ENCODE measurements around the gene ZNF20. TPM values are rescaled to one million over a fixed set of nuclear protein-coding genes. Genes with fewer than 3 reads are reported as not detected.
"Not testable (repeated sequence)": the region's sequence is repeated elsewhere in the genome, so short reads cannot be mapped to it uniquely, and the experiment has no call there.

ZNF20 gene
- total RNA-seq, 1 donor from 2014 or later: 3.2 TPM

DNA sequence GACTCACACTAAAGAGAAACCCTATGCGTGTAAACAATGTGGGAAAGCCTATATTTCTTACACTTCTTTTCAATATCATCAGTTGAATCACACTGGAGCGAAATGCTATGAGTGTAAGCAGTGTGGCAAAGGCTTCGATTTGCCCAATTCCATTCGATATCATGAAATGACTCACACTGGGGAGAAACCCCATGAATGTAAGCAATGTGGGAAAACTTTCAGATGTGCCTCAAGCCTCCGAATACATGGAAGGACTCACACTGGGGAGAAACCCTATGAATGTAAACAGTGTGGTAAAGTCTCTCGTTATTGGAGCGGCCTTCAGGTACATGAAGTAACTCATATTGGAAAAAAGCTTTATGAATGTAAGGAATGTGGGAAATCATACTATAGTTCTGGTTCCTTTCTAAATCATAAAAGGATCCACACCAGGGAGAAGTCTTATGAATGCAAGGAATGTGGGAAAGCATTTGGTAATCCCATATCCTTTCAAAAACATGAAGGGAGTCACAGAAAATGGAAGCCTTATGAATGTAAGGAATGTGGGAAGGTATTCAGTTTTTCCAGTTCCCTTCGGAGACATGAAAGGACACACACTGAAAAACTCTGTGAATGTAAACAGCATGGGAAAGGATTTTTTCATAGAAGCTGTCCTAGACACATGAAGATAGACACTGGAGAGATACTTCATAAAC, 28.1 kb downstream of the ZNF20 start:
- TF ChIP-seq, protein P1, sequence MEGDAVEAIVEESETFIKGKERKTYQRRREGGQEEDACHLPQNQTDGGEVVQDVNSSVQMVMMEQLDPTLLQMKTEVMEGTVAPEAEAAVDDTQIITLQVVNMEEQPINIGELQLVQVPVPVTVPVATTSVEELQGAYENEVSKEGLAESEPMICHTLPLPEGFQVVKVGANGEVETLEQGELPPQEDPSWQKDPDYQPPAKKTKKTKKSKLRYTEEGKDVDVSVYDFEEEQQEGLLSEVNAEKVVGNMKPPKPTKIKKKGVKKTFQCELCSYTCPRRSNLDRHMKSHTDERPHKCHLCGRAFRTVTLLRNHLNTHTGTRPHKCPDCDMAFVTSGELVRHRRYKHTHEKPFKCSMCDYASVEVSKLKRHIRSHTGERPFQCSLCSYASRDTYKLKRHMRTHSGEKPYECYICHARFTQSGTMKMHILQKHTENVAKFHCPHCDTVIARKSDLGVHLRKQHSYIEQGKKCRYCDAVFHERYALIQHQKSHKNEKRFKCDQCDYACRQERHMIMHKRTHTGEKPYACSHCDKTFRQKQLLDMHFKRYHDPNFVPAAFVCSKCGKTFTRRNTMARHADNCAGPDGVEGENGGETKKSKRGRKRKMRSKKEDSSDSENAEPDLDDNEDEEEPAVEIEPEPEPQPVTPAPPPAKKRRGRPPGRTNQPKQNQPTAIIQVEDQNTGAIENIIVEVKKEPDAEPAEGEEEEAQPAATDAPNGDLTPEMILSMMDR (IDR thresholded peaks at IDR 0.05; ENCODE audit: insufficient read depth, low read length, severe bottlenecking): no peak
- H3K4me3 ChIP-seq (ENCODE audit: low read depth, low read length): no peak overlapping the region
- DNase-seq (ENCODE audit: low read depth) (no peak), FAIRE-seq (peak; percentile 72)
- no peaks in the 10 kb centered on the region for H3K36me3 ChIP-seq (ENCODE audit: control insufficient read depth, insufficient read depth, low read length)
- no peaks in the 10 kb centered on the region for H3K27me3 ChIP-seq (ENCODE audit: control insufficient read depth, insufficient read depth, low read length)

DNA sequence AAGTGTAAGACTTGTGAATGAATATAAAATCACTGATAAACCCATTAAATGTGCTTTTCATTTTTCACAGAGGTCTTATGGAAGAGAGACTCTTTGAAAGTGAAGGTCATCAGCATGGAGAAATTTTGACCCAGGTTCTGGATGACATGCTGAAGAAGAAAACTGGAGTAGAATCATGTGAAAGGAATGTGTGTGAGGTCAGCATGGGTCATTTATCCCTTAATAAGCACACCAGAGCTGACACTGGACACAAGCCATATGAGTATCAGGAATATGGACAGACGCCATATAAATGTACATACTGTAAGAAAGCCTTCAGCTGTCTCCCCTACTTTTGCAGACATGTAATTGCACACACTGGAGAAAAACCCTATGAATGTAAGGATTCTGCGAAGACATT, 29.0 kb downstream of the ZNF20 start:
- H3K36me3 ChIP-seq (ENCODE audit: control insufficient read depth, insufficient read depth, low read length): no peaks in the 10 kb centered on the region
- TF ChIP-seq, protein P1 (IDR thresholded peaks at IDR 0.05; ENCODE audit: insufficient read depth, low read length, severe bottlenecking): no peak
- DNase-seq (ENCODE audit: low read depth): no peak
- no peak overlapping the region for H3K4me3 ChIP-seq (ENCODE audit: low read depth, low read length)
- no peaks in the 10 kb centered on the region for H3K27me3 ChIP-seq (ENCODE audit: control insufficient read depth, insufficient read depth, low read length)
- no peak for FAIRE-seq

DNA sequence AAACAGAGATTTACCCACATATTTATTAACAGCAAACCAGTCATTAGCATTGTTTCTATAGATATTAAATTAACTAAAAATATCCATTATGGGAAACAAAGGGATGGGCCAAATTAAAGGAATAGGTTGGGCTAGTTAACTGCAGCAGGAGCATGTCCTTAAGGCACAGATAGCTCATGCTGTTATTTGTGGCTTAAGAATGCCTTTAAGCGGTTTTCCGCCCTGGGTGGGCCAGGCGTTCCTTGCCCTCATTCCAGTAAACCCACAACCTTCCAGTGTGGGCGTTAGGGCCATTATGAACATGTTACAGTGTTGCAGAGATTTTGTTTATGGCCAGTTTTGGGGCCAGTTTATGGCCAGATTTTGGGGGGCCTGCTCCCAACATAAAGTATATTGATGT, 36.2 kb downstream of the ZNF20 start:
- H3K36me3 ChIP-seq (ENCODE audit: control insufficient read depth, insufficient read depth, low read length); H3K4me3 ChIP-seq (ENCODE audit: low read depth, low read length); H3K27me3 ChIP-seq (ENCODE audit: control insufficient read depth, insufficient read depth, low read length); FAIRE-seq; DNase-seq (ENCODE audit: low read depth): not testable (repeated sequence)

DNA sequence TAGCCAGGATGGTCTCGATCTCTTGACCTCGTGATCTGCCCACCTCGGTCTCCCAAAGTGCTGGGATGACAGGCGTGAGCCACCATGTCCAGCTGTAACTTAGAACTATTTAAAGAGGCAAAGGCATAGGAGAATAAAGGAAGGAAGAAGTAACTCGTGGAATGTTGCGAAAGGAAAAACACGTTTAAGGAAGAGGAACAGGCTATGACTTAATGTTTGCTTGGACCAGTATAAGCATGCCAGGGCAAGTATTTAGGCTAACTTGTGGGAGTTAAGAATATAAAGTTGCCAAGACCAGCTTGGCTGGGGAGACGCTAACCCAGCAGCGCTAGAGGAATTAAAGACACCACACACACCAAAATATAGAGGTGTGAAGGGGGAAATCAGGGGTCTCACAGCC, 42.1 kb downstream of the ZNF20 start:
- TF ChIP-seq, protein P1 (IDR thresholded peaks at IDR 0.05; ENCODE audit: insufficient read depth, low read length, severe bottlenecking): no peak
- DNase-seq (ENCODE audit: low read depth) (peak; percentile 73), FAIRE-seq (no peak)
- H3K27me3 ChIP-seq (ENCODE audit: control insufficient read depth, insufficient read depth, low read length): no peaks in the 10 kb centered on the region
- no peak overlapping the region for H3K4me3 ChIP-seq (ENCODE audit: low read depth, low read length)
- no peaks in the 10 kb centered on the region for H3K36me3 ChIP-seq (ENCODE audit: control insufficient read depth, insufficient read depth, low read length)

DNA sequence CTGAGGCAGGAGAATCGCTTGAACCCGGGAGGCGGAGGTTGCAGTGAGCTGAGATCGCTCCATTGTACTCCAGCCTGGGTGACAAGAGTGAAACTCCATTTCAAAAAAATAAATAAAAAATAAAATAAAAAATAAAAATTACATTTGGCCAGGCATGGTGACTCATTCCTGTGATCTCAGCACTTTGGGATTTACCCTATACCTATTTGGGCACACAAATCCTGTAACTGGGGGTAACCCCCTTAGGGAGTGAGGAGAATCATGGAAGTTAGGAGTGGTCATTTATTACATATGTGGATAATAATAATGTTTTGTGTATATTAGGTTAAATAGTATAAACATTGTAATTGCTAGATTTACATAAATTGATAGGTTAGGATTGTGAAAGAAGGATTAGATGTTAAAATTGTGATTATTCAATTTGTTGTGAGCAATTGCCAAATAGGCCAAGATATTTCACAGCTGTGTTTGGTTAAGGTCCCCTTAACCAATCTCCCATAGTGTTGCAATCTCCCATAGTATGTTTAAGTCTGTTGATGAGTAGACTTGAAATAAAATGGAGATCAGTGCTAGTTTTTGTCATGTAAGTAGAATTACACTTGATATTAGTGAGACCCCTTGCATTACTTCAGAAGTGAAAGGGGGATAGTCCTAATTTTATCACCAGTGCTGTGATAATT, 44.9 kb downstream of the ZNF20 start:
- FAIRE-seq: no peak
- no peak overlapping the region for H3K4me3 ChIP-seq (ENCODE audit: low read depth, low read length)
- DNase-seq (ENCODE audit: low read depth): peak; percentile 19
- H3K36me3 ChIP-seq (ENCODE audit: control insufficient read depth, insufficient read depth, low read length): no peaks in the 10 kb centered on the region
- TF ChIP-seq, protein P1 (IDR thresholded peaks at IDR 0.05; ENCODE audit: insufficient read depth, low read length, severe bottlenecking): no peak
- H3K27me3 ChIP-seq (ENCODE audit: control insufficient read depth, insufficient read depth, low read length): no peaks in the 10 kb centered on the region

DNA sequence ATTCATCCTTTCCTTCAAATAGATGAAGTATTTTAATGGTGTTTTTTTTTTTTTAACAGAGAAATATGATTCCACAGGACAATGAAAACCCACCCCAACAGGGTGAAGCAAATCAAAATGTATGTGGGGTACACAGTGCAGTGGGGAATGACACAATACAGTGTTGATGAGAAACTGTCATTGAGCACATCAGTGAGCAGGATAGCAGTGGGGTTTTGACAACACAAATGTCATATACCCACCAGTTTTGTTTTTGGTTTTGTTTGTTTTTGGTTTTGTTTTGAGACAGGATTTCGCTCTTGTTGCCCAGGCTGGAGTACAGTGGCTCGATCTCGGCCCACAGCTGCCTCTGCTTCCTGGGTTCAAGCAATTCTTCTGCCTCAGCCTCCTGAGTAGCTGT, 46.4 kb downstream of the ZNF20 start:
- FAIRE-seq: no peak
- Histone ChIP-seq H3K36me3 (ENCODE audit: control insufficient read depth, insufficient read depth, low read length) (no peaks in the 10 kb centered on the region), H3K27me3 (ENCODE audit: control insufficient read depth, insufficient read depth, low read length) (no peaks in the 10 kb centered on the region), H3K4me3 (ENCODE audit: low read depth, low read length) (no peak overlapping the region)
- DNase-seq (ENCODE audit: low read depth): no peak
- TF ChIP-seq, protein P1 (IDR thresholded peaks at IDR 0.05; ENCODE audit: insufficient read depth, low read length, severe bottlenecking): no peak
